Ishikawa (cell line): ENCODE data around the gene ZNF136.

Experiments
- CEBPB ChIP-seq: IDR thresholded peaks from 2 replicates; pipeline ENCODE4 v1.6.1; 2012
- CREB1 ChIP-seq: IDR thresholded peaks from 2 replicates; pipeline ENCODE4 v1.6.1; 2012; ENCODE audit warnings: low read depth
- EGR1 ChIP-seq: IDR thresholded peaks from 2 replicates; pipeline ENCODE4 v1.6.1; 2012
- EP300 ChIP-seq: IDR thresholded peaks from 2 replicates; pipeline ENCODE4 v1.6.1; 2012; ENCODE audit warnings: borderline replicate concordance
- FOXM1 ChIP-seq: IDR thresholded peaks from 2 replicates; pipeline ENCODE4 v1.6.1; 2012; ENCODE audit warnings: low read depth, borderline replicate concordance
- NFIC ChIP-seq: IDR thresholded peaks from 2 replicates; pipeline ENCODE4 v1.6.1; 2012
- RAD21 ChIP-seq: IDR thresholded peaks from 2 replicates; pipeline ENCODE4 v1.6.1; 2012; ENCODE audit warnings: low read depth
- TAF1 ChIP-seq: IDR thresholded peaks from 2 replicates; pipeline ENCODE4 v1.6.1; 2012; ENCODE audit warnings: low read depth, mild to moderate bottlenecking
- TCF12 ChIP-seq: IDR thresholded peaks from 2 replicates; pipeline ENCODE4 v1.6.1; 2012; ENCODE audit warnings: low read depth
- TEAD4 ChIP-seq: IDR thresholded peaks from 2 replicates; pipeline ENCODE4 v1.6.1; 2012
- YY1 ChIP-seq: IDR thresholded peaks from 2 replicates; pipeline ENCODE4 v1.6.1; 2012; ENCODE audit warnings: low read depth
- ZBTB7A ChIP-seq: IDR thresholded peaks from 2 replicates; pipeline ENCODE4 v1.6.1; 2012; ENCODE audit warnings: low read depth
- TF ChIP-seq, protein P1 (sequence below): IDR thresholded peaks from 2 replicates; pipeline ENCODE4 v1.6.1; 2012
- TF ChIP-seq, protein P2 (sequence below): IDR thresholded peaks from 2 replicates; pipeline ENCODE4 v1.6.1; 2012; ENCODE audit warnings: low read depth, mild to moderate bottlenecking
- TF ChIP-seq, protein P3 (sequence below): IDR thresholded peaks from 2 replicates; pipeline ENCODE4 v1.6.1; 2012

ZNF136 gene

DNA sequence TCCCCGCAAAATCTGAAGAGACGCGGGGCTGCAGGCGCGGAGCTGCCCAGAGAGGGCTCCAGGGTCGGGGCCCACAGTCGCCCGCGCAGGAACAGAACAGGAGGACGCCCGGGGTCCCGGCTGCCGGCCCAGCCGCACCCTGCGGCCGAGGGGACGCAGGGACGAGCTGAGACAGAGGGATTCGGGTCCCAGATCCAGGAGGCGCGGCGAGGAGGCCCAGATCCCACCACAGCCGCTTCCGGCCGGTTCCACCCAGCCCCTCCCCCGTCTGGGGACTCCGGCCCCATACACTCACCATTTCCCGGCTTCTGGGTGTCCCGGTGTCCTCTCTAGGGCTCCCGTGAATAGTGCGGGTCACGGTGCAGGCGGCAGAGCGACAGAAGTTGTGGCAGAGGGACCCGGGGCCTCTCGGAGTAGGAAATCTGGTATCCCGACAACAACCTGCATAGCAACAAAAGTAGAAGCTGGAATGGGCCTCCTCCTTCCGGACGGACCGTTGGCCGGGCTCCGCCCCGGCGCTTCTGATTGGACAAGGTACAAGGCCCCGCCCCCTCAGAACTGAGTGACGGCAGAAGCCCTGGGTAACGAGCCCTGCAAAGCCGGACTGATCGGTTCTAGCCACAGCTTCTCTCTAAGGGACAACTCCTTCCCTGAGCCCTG, 22.9 kb upstream of the ZNF136 start, which contains the start of gene ZNF20:
Gene ZNF20, minus strand, starts transcription at position 466 of the 660 bp plus-strand sequence. Its CDS starts 168 bp downstream, at position 298.
- TF ChIP-seq, protein P1, sequence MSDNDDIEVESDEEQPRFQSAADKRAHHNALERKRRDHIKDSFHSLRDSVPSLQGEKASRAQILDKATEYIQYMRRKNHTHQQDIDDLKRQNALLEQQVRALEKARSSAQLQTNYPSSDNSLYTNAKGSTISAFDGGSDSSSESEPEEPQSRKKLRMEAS, result peak; percentile 19; the same call in 1 of the 2 replicates
- TF ChIP-seq TAF1 (0 out of 2 replicates have a peak, but pooled peaks have one; percentile 31), FOXM1 (no peak), CEBPB (no peak), TEAD4 (no peak), TCF12 (no peak), YY1 (no peak), NFIC (no peak), CREB1 (peak; percentile 39; the same call in 1 of the 2 replicates), RAD21 (no peak), EP300 (no peak; the same call in 1 of the 2 replicates), EGR1 (no peak), ZBTB7A (no peak)
- TF ChIP-seq, protein P2, sequence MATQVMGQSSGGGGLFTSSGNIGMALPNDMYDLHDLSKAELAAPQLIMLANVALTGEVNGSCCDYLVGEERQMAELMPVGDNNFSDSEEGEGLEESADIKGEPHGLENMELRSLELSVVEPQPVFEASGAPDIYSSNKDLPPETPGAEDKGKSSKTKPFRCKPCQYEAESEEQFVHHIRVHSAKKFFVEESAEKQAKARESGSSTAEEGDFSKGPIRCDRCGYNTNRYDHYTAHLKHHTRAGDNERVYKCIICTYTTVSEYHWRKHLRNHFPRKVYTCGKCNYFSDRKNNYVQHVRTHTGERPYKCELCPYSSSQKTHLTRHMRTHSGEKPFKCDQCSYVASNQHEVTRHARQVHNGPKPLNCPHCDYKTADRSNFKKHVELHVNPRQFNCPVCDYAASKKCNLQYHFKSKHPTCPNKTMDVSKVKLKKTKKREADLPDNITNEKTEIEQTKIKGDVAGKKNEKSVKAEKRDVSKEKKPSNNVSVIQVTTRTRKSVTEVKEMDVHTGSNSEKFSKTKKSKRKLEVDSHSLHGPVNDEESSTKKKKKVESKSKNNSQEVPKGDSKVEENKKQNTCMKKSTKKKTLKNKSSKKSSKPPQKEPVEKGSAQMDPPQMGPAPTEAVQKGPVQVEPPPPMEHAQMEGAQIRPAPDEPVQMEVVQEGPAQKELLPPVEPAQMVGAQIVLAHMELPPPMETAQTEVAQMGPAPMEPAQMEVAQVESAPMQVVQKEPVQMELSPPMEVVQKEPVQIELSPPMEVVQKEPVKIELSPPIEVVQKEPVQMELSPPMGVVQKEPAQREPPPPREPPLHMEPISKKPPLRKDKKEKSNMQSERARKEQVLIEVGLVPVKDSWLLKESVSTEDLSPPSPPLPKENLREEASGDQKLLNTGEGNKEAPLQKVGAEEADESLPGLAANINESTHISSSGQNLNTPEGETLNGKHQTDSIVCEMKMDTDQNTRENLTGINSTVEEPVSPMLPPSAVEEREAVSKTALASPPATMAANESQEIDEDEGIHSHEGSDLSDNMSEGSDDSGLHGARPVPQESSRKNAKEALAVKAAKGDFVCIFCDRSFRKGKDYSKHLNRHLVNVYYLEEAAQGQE, result no peak
- TF ChIP-seq, protein P3, sequence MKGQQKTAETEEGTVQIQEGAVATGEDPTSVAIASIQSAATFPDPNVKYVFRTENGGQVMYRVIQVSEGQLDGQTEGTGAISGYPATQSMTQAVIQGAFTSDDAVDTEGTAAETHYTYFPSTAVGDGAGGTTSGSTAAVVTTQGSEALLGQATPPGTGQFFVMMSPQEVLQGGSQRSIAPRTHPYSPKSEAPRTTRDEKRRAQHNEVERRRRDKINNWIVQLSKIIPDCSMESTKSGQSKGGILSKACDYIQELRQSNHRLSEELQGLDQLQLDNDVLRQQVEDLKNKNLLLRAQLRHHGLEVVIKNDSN, result no peak

DNA sequence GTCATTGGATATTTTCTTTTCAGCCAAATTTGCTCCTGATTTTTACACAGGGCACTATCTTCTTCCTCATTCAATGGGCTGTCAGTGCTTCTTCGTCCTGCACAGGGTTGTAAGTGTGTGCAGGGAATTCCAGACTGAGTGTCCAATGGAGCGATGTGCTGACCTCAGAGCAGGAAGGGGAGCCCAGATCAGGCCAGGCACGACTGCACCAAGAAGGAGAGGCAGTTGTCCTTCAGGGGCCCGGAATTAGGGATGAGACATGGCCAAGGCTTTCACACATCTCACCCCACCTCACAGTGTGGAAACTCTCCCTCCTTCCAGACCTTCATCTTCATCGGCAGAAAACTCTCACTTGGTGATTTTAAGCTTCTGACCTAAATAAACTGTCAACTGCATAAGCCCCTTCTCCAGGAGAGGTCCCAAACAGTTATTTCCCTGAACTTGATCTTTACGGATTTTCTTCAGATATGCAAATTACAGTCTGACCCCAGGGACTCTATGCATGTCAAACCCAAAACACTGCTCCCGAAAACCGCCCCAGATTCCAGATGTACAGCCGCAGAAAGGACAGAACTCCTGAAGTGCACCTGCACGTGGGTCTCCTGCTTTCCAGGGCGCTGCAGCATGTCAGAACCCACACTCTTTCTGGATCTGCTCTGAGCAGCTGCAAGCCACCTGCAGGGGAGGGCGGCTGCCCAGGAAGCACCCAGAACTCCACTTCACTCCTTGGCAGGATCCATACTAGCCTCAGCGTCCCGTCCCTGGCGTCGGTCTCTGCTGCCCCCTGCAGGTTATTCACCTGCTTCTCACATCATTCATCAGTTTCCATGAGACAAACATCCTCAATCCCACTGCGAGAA, 22.1 kb upstream of the ZNF136 start:
- TF ChIP-seq TEAD4 (no peak), RAD21 (peak; percentile 86)

DNA sequence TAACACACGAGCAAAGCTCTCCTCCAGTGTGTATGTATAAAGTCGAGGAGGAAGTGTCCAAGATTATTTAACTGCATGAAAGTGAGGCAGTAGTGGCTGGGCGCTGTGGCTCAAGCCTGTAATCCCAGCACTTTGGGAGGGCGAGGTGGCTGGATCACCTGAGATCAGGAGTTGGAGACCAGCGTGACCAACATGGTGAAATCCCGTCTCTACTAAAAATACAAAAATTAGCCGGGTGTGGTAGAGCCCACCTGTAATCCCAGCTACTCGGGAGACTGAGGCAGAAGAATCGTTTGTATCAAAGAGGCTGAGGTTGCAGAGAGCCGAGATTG, 21.5 kb upstream of the ZNF136 start:
- TF ChIP-seq EP300 (no peak), RAD21 (no peak), TAF1 (no peak), TEAD4 (no peak), CEBPB (no peak), FOXM1 (no peak), EGR1 (no peak)
- TF ChIP-seq, protein P2, result no peak
- TF ChIP-seq, protein P3, result no peak

DNA sequence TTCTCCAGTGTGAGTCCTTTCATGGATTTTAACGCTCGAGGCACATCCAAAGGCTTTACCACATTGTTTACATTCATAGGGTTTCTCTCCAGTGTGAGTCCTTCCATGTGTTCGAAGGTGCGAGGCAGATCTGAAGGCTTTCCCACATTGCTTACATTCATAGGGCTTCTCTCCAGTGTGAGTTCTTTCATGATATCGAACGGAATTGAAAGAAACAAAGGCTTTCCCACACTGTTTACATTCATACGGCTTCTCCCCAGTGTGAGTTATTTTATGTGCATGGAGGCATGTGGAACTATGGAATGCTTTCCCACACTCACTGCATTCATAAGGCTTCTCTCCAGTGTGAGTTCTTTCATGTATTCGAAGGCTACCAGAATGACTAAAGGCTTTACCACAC, 17.5 kb upstream of the ZNF136 start:
- TF ChIP-seq NFIC, result no peak
- TF ChIP-seq TAF1, result no peak
- no peak for TF ChIP-seq ZBTB7A
- no peak for TF ChIP-seq CREB1

DNA sequence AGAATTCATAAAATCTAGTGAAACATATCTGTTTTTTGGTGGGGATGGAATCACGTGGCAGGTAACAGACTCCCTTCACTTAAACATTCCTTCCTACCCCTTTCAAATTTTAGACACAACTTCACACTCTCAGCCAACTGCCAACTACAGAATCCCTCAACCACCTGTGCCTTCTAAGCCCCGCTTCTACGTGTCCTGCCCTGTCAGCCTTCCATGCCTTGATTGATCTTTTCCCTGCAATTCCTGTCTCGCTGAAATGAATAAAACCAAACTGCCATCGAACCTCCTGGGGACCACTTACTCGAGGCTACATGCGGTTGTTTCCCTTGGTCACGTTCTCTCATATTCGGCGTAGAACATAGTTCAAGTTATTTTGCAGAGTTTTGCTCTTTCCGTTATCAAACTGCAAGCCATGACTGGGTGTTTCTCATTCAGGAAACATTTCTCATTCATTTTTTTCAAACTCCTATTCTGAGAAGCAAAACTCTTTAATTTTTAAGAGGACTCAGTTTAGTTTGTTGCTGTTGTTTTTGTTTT, 7.5 kb upstream of the ZNF136 start:
- no peak for TF ChIP-seq EGR1
- TF ChIP-seq CEBPB, result no peak
- TF ChIP-seq, protein P1, result no peak
- no peak for TF ChIP-seq TCF12
- TF ChIP-seq TEAD4, result no peak
- TF ChIP-seq EP300, result no peak
- no peak for TF ChIP-seq TAF1
- no peak for TF ChIP-seq RAD21
